Kidney epithelial cell (primary cell): ENCODE measurements around the gene GABRR3. TPM values are rescaled to one million over a fixed set of nuclear protein-coding genes. Genes with fewer than 3 reads are reported as not detected.

Experiments used
- DNase-seq: peaks from one replicate; pipeline ENCODE4 v3.0.0-alpha.2; 2010; ENCODE audit warnings: low read depth
- H3K27me3 ChIP-seq: 2 replicates; pipeline ENCODE4 v1.6.0; 2011; ENCODE audit warnings: low read length; ENCODE audit not compliant: control insufficient read depth, insufficient read depth
- H3K36me3 ChIP-seq: 2 replicates; pipeline ENCODE4 v1.5.1; 2011; ENCODE audit warnings: low read length; ENCODE audit not compliant: control insufficient read depth, insufficient read depth
- H3K4me3 ChIP-seq: 2 replicates; pipeline ENCODE4 v1.5.1; 2011; ENCODE audit warnings: low read depth, mild to moderate bottlenecking, control low read depth, low read length
- CTCF ChIP-seq: IDR thresholded peaks from 2 replicates; pipeline ENCODE4 v1.5.1; 2011; ENCODE audit warnings: mild to moderate bottlenecking, moderate library complexity, low read length, control low read depth, inconsistent platforms; ENCODE audit not compliant: insufficient read depth, poor library complexity, severe bottlenecking
- total RNA-seq: library from RNA; depleted of rRNA; stranded (reverse); fragments of >200 nt; gene quantifications from 2 replicates; pipeline ENCODE4 v1.2.3, GENCODE V29; 2015

Gene GABRR3
- total RNA-seq, 1 donor from 2014 or later = not detected

GRCh38 chr3:97967966-97968365, 67.1 kb downstream of the GABRR3 start:
- no peak for TF ChIP-seq CTCF
- Histone ChIP-seq H3K27me3 (no peaks in the 10 kb centered on the region), H3K4me3 (no peak overlapping the region), H3K36me3 (no peaks in the 10 kb centered on the region)
- no peak for DNase-seq

DNA sequence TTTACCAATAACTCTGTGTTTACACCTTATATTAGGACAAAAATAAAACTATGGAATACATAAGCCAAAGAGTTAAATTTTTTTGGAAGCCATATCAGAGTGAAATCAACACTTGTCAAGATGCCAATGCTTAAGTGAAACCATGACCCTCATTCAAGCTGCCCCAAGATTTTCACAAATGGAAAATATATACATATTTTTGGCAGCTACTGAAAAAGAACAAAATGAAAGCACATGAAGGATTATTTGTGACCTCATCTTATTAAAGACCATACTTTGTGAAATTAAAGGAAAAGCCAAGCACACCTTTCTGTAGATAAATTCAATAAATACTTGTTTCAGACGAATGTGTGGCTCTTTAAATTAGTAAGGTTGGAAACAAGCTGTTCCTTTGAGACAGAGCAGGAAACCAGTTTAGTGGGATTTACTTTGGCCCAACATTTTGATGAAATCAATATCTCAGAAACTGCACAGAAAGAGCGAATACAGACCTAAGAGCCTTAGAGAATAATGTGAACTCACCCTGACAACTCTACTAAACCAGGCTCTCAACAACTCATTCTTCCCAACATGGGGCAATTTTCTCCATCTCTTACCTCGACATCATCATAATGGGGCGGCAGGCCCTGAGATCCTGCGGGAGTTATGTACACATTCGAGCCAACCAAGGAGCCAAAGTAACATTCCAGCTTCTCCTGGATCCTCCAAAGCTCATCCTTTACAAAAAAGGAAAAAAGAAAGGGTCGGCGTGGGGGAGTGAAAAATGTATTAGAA, 73.9 kb downstream of the GABRR3 start:
- DNase-seq = no peak
- no peaks in the 10 kb centered on the region for H3K36me3 ChIP-seq
- no peak for TF ChIP-seq CTCF
- H3K4me3 ChIP-seq = no peak overlapping the region
- H3K27me3 ChIP-seq = no peaks in the 10 kb centered on the region

DNA sequence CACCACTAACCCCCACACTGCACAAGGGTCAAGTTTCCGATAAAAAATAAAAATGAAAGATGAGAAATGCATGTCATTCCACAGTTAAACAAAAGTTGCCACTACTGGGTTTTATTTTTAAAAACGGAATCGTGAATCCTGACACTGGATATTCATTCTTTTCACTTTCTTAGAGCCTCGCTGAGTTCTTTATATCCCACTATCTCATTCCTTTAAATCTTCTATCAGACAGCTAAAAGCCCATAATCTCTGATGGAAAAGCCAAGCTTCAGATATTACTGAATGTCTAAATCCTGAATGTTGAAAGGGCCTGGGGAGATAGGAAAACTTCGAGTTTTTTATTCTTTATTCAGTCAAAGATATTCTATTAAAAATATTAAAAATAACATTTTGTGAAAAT, 74.6 kb downstream of the GABRR3 start:
- H3K27me3 ChIP-seq = no peaks in the 10 kb centered on the region
- TF ChIP-seq CTCF = no peak
- H3K4me3 ChIP-seq = no peak overlapping the region
- no peaks in the 10 kb centered on the region for H3K36me3 ChIP-seq
- no peak for DNase-seq

GRCh38 chr3:97959872-97960271, 75.2 kb downstream of the GABRR3 start:
- DNase-seq = no peak
- TF ChIP-seq CTCF = no peak
- H3K27me3 ChIP-seq = no peaks in the 10 kb centered on the region
- no peaks in the 10 kb centered on the region for H3K36me3 ChIP-seq
- H3K4me3 ChIP-seq = no peak overlapping the region

GRCh38 chr3:97958796-97959195, 76.3 kb downstream of the GABRR3 start:
- TF ChIP-seq CTCF = no peak
- Histone ChIP-seq H3K4me3 (no peak overlapping the region), H3K27me3 (no peaks in the 10 kb centered on the region), H3K36me3 (no peaks in the 10 kb centered on the region)
- no peak for DNase-seq

DNA sequence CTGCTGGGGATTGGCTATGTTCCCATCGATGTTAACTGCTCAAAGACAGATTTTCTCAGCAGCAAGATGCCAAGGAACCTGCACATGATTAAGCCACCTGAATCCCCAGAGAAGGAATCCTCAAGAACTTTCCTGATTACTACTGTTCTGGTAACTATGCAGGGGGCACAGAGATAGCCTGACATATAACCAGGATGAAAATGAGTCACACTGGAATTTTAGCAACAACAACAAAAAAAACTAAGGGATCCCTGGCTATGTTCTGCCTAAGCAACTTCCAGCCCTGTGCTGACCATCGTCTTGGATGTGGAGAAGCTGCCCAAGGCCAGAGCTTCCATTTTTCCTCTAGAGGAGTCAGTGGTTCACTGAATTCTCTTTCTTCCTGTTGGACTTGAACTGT, 76.7 kb downstream of the GABRR3 start:
- no peak for TF ChIP-seq CTCF
- no peak for DNase-seq
- H3K36me3 ChIP-seq = no peaks in the 10 kb centered on the region
- no peaks in the 10 kb centered on the region for H3K27me3 ChIP-seq
- no peak overlapping the region for H3K4me3 ChIP-seq
